Esophagus (tissue), 2 donors: ENCODE measurements around the gene NUP205. TPM values are rescaled to one million over a fixed set of nuclear protein-coding genes. Genes with fewer than 3 reads are reported as not detected.

ENCODE experiments used
- H3K27ac ChIP-seq, 2 donors: one replicate each; pipeline ENCODE4 v1.5.1; 2013; ENCODE audit warnings: low read depth in 2 of 2, mild to moderate bottlenecking in 2 of 2, inconsistent platforms in 1 of 2, low read length in 1 of 2, moderate library complexity in 1 of 2
- H3K27me3 ChIP-seq, 2 donors: one replicate each; pipeline ENCODE4 v1.6.1; 2013; ENCODE audit warnings: low read length in 2 of 2, control low read depth in 1 of 2, mild to moderate bottlenecking in 1 of 2; ENCODE audit not compliant: insufficient read depth in 2 of 2, control insufficient read depth in 1 of 2
- H3K36me3 ChIP-seq, 2 donors: one replicate each; pipeline ENCODE4 v1.6.1; 2013; ENCODE audit warnings: low read length in 1 of 2; ENCODE audit not compliant: control insufficient read depth in 2 of 2, insufficient read depth in 2 of 2
- H3K4me1 ChIP-seq, 2 donors: one replicate each; pipeline ENCODE4 v1.6.1; 2013; ENCODE audit warnings: low read length in 1 of 2; ENCODE audit not compliant: control insufficient read depth in 2 of 2, insufficient read depth in 2 of 2
- H3K4me3 ChIP-seq, 2 donors: one replicate each; pipeline ENCODE4 v1.5.1; 2013; ENCODE audit warnings: low read length in 2 of 2, mild to moderate bottlenecking in 2 of 2, low read depth in 1 of 2, moderate library complexity in 1 of 2
- H3K9me3 ChIP-seq, 2 donors: one replicate each; pipeline ENCODE4 v1.6.1; 2013; ENCODE audit warnings: mild to moderate bottlenecking in 2 of 2, low read depth in 1 of 2, low read length in 1 of 2, moderate library complexity in 1 of 2; ENCODE audit not compliant: control insufficient read depth in 2 of 2, insufficient read depth in 1 of 2
- WGBS, 2 donors: extraction: QIAGEN DNeasy Blood & Tissue Kit; methylation state at CpG; one replicate each; pipeline ENCODE4 v1.1.7; 2013; 5-methylcytosine and 5-hydroxymethylcytosine counted together
- polyA plus RNA-seq, 2 donors: library from polyadenylated mRNA; stranded (reverse); fragments of 200-250 nt; gene quantifications; one replicate each; pipeline ENCODE4 v1.2.3, GENCODE V29; 2013
- donor health status: healthy with polysubstance abuse.
- donor health status: Bipolar disorder and iron deficiency.

NUP205 gene
- polyA plus RNA-seq, 2 donors, result 30.6 to 30.7 TPM

DNA sequence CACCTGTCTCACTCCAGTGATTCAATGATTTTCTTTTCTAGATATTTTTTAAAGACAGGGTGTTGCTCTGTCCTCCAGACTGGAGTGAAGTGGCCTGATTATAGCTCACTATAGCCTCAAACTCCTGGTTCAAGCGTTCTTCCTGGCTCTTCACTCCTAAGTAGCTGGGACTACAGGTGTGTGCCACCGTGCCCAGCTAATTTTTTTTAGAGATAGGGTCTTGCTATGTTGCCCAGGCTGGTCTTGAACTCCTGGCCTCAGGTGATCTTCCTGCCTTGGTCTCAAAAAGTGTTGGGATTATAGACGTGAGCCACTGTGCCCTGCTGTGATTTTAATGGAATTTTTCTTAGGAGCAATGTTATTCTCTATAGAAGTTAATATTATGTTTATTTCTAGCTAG lies 14.1 kb downstream of the NUP205 start:
- Histone ChIP-seq H3K9me3 (no peaks in the 10 kb centered on the region), H3K36me3 (peaks cover 7 to 8% of the 10 kb centered on the region in 2 donors), H3K4me1 (no peaks in the 10 kb centered on the region), H3K27me3 (no peaks in the 10 kb centered on the region), H3K27ac (no peak overlapping the region), H3K4me3 (no peak overlapping the region)
- 84 to 93% methylated on average over 3 of the region's 3 CpGs for WGBS, 2 donors

- H3K4me3 ChIP-seq, result no peak overlapping the region
- no peaks in the 10 kb centered on the region for H3K9me3 ChIP-seq
- 75 to 94% methylated on average over 2 of the region's 2 CpGs for WGBS, 2 donors
- H3K36me3 ChIP-seq, result peaks cover 9% of the 10 kb centered on the region in 2 donors
- no peak overlapping the region for H3K27ac ChIP-seq
- no peaks in the 10 kb centered on the region for H3K27me3 ChIP-seq
- no peaks in the 10 kb centered on the region for H3K4me1 ChIP-seq
These were observed 15.8 kb downstream of the NUP205 start for GRCh38 chr7:135573541-135573940.

- Histone ChIP-seq H3K9me3 (no peaks in the 10 kb centered on the region), H3K4me3 (no peak overlapping the region), H3K27ac (no peak overlapping the region), H3K27me3 (no peaks in the 10 kb centered on the region), H3K4me1 (no peaks in the 10 kb centered on the region), H3K36me3 (peaks cover 9 to 11% of the 10 kb centered on the region in 2 donors)
- WGBS, 2 donors, result 89 to 92% methylated on average over 4 of the region's 4 CpGs
These were observed 17.6 kb downstream of the NUP205 start for GRCh38 chr7:135575296-135575695.

GRCh38 chr7:135578569-135578968 lies 20.9 kb downstream of the NUP205 start:
- Histone ChIP-seq H3K27me3 (no peaks in the 10 kb centered on the region), H3K9me3 (no peaks in the 10 kb centered on the region), H3K36me3 (peaks cover 9 to 16% of the 10 kb centered on the region in 2 donors), H3K27ac (no peak overlapping the region), H3K4me1 (no peaks in the 10 kb centered on the region), H3K4me3 (no peak overlapping the region)
- WGBS, 2 donors, result 58 to 62% methylated on average over 3 of the region's 3 CpGs

- no peaks in the 10 kb centered on the region for H3K9me3 ChIP-seq
- H3K4me3 ChIP-seq, result no peak overlapping the region
- H3K27me3 ChIP-seq, result no peaks in the 10 kb centered on the region
- H3K36me3 ChIP-seq, result peaks cover 0 to 7% of the 10 kb centered on the region in 2 donors
- no peaks in the 10 kb centered on the region for H3K4me1 ChIP-seq
- WGBS, 2 donors, result 93 to 96% methylated on average over 3 of the region's 3 CpGs
- no peak overlapping the region for H3K27ac ChIP-seq
These were observed 26.9 kb downstream of the NUP205 start for GRCh38 chr7:135584362-135585353.

- no peak overlapping the region for H3K4me3 ChIP-seq
- 75 to 83% methylated on average over 2 of the region's 2 CpGs for WGBS, 2 donors
- no peak overlapping the region for H3K27ac ChIP-seq
- no peaks in the 10 kb centered on the region for H3K27me3 ChIP-seq
- no peaks in the 10 kb centered on the region for H3K4me1 ChIP-seq
- H3K36me3 ChIP-seq, result peaks cover 3 to 4% of the 10 kb centered on the region in 2 donors
- no peaks in the 10 kb centered on the region for H3K9me3 ChIP-seq
These were observed 39.6 kb downstream of the NUP205 start for GRCh38 chr7:135597181-135597925.

GRCh38 chr7:135597926-135598305 lies 40.2 kb downstream of the NUP205 start:
- WGBS, 2 donors, result 79 to 84% methylated on average over 6 of the region's 6 CpGs
- peaks cover 3 to 4% of the 10 kb centered on the region in 2 donors for H3K36me3 ChIP-seq

GRCh38 chr7:135599471-135599870 lies 41.8 kb downstream of the NUP205 start:
- no peaks in the 10 kb centered on the region for H3K27me3 ChIP-seq
- H3K9me3 ChIP-seq, result no peaks in the 10 kb centered on the region
- no peak overlapping the region for H3K27ac ChIP-seq
- no peak overlapping the region for H3K4me3 ChIP-seq
- H3K36me3 ChIP-seq, result peaks cover 2 to 3% of the 10 kb centered on the region in 2 donors
- no peaks in the 10 kb centered on the region for H3K4me1 ChIP-seq

More at GRCh38 chr7:135597926-135598305, 40.2 kb downstream of the NUP205 start:
- H3K9me3 ChIP-seq, result no peaks in the 10 kb centered on the region
- no peaks in the 10 kb centered on the region for H3K4me1 ChIP-seq
- H3K4me3 ChIP-seq, result no peak overlapping the region
- H3K27me3 ChIP-seq, result no peaks in the 10 kb centered on the region
- no peak overlapping the region for H3K27ac ChIP-seq

GRCh38 chr7:135600226-135600625 lies 42.5 kb downstream of the NUP205 start:
- WGBS, 2 donors, result 77 to 91% methylated on average over 2 of the region's 2 CpGs
- no peaks in the 10 kb centered on the region for H3K9me3 ChIP-seq
- peaks cover 0 to 2% of the 10 kb centered on the region in 2 donors for H3K36me3 ChIP-seq

More at GRCh38 chr7:135600226-135600625, 42.5 kb downstream of the NUP205 start:
- Histone ChIP-seq H3K4me1 (no peaks in the 10 kb centered on the region), H3K4me3 (no peak overlapping the region), H3K27ac (no peak overlapping the region), H3K27me3 (no peaks in the 10 kb centered on the region)
